ENCODE results near the gene FAM20A.

Gene FAM20A

DNA sequence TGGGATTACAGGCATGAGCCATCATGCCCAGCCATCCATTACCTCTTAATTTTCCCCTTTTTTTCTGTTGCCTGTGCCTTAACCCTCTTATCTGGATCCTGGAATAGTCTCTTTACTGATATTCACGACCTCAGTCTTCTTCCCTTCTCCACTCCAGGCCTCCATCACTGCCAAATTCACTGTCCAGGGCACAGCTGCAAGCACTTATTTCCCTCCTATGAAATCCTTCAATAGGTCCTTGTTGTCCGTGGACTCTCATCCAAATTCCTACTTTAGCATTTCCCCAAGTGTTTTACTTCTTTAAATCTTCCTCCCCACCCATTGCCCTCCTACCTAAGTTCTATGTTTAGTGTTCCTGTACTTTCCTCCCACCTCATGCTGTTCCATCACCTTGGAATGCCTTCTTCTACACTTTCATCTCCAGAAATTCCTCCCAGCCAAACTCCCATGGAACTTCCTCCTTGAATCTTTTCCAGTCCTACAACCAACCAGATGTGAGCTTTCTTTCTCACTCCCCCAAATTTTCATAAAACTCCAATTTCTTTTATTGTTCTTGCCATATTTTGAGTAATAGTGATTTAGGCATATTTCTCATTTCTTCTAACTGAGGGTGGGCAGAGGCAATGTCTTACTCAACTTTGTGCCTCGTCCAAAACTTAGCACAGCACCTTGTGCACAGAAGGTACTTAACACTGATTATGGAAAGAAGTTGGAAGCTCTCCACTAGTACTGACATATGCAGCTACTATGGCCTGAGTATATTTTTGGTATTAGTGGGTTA lies 35.3 kb downstream of the FAM20A start:
- DNase-seq (ENCODE audit: low read depth), result no peak

GRCh38 chr17:68564415-68565111 lies 36.6 kb downstream of the FAM20A start:
- no peak for DNase-seq (ENCODE audit: low read depth)

DNA sequence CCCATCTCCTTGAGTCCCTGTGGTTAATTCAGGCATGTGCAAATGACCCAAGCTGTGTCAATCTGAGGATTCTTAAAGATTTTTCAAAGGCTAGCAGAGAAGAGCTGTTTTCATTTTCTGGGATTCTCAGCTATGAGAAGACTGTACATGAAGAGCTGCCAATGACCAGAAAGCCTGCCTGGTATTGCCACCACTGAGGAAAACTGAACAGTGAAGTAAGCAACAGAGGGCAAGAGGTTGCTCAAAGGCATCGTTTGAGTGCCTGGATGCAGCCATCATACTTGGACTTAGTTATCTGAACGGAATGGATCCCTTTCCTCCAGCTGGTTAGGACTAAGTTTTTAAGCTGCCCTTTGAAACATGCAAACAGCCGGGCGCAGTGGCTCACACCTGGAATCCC lies 38.4 kb downstream of the FAM20A start:
- no peak for DNase-seq (ENCODE audit: low read depth)

DNA sequence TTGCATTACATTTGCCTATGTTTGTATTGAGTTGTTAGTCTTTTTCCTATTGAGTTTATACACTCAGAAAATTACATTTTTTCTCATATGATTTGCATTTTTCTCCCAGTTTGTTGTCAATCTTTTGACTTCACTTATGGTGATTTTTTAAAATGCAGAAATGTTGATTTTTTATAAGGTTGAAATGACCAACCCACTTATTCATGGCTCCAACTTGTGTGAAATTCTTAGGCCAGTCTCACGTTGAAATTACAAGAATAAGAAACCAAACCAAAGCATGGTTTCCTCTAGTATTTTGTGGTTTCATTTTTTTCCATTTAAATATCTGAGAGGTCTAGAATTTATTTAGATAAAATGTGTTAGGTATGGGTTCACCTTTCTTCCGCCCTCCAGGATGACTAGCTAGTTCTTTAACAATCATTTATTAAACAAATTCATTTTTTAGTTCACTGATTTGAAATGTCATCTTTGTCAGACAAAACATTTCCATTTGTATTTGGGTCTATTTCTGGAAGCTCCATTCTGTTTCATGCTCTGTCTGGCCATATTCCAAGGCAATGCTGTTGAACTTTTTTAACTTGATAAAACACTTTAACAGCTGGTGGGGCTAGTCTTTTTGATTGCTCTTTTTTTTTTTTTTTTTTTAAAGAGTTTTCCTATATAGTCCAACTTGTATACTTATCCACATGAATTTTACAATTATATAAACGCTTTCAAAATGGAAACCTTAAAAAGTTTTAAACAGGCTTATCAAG lies 40.0 kb downstream of the FAM20A start:
- DNase-seq (ENCODE audit: low read depth), result no peak

GRCh38 chr17:68559316-68559715 lies 41.9 kb downstream of the FAM20A start:
- DNase-seq (ENCODE audit: low read depth), result no peak

- DNase-seq (ENCODE audit: low read depth), result no peak
These were observed 44.6 kb downstream of the FAM20A start for GRCh38 chr17:68556551-68556950.

GRCh38 chr17:68544111-68544915 lies 56.9 kb downstream of the FAM20A start:
- DNase-seq (ENCODE audit: low read depth), result no peak

- DNase-seq (ENCODE audit: low read depth), result no peak
These were observed 58.3 kb downstream of the FAM20A start for GRCh38 chr17:68542698-68543463.

- no peak for DNase-seq (ENCODE audit: low read depth)
These were observed 59.4 kb downstream of the FAM20A start for GRCh38 chr17:68541816-68542215.

DNA sequence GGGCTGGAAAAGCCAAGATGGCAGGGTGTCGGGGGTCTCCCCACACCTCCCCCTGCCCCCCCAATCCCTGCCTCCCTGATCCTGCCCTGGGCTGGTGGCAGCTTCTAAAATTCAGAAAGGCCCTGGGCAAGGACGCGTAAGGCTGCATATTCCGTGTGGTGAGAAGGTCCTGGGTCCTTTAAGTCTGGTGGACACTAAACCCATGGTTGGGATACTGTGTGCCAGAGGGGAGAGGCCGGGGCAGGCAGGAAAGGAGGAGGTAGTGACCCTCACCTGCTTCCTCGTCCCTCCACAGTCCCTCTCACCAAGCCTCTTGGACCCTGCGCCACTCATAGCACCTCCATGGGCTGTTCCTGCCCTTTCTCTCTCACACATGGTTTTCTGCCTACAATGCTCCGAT lies 60.2 kb downstream of the FAM20A start:
- DNase-seq (ENCODE audit: low read depth), result no peak

- DNase-seq (ENCODE audit: low read depth), result no peak
These were observed 61.4 kb downstream of the FAM20A start for GRCh38 chr17:68539548-68540467.

- DNase-seq (ENCODE audit: low read depth), result no peak
These were observed 65.2 kb downstream of the FAM20A start for GRCh38 chr17:68535922-68536321.

DNA sequence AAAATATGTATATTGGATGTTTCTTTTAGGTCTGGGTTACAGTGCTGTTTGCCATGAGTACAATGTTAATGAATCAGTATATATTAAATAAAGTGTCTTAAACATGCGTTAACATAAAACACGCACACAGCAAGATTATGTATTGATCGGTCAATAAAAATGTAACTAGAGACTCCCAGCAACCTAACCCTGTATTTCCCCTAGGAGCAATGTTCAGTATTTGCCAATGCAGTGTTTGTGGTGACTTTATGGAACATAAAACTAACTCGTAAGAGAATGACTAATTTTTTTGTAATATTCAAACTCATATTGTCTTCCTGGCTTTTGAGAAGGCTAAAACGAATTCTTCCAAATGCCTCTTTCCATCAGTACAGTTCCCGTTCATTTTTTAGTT lies 66.5 kb downstream of the FAM20A start:
- no peak for DNase-seq (ENCODE audit: low read depth)

- DNase-seq (ENCODE audit: low read depth), result no peak
These were observed 67.1 kb downstream of the FAM20A start for GRCh38 chr17:68533887-68534694.

GRCh38 chr17:68532826-68533225 lies 68.3 kb downstream of the FAM20A start:
- no peak for DNase-seq (ENCODE audit: low read depth)

- no peak for DNase-seq (ENCODE audit: low read depth)
These were observed 69.9 kb downstream of the FAM20A start for GRCh38 chr17:68531252-68531651.

DNA sequence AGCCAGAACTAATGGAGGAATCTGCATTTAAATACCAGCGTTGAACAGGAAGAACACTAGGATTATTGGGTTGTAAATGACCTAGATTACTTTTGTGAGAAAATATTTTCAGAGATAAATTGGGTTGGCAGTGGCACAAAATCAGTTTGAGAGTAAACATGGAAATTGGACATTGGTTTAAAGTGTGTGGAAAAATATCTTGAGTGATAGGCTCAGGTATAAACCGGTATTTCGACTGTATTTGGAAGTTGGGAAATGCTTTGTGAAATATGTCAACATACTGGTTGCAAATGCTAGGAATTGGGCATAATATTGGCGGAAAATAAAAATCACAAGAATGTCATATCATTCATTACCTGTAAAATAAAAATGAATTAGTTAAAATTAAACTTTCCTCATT lies 73.9 kb downstream of the FAM20A start:
- DNase-seq (ENCODE audit: low read depth), result no peak

DNA sequence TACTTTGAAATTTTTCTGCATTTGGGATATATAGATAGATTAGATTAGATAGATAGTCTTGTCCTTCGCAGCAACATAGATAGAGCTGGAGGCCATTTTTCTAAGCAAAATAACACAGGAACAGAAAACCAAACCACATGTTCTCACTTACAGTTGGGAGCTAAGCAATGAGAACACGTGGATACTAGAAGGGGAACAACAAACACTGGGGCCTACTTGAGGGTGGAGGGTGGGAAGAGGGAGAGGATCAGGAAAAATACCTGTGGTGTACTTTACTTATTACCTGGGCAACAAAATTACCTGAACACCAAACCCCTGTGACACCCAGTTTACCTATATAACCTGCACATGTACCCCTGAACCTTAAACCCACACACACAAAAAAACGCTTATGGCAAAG lies 74.6 kb downstream of the FAM20A start:
- DNase-seq (ENCODE audit: low read depth), result no peak

DNA sequence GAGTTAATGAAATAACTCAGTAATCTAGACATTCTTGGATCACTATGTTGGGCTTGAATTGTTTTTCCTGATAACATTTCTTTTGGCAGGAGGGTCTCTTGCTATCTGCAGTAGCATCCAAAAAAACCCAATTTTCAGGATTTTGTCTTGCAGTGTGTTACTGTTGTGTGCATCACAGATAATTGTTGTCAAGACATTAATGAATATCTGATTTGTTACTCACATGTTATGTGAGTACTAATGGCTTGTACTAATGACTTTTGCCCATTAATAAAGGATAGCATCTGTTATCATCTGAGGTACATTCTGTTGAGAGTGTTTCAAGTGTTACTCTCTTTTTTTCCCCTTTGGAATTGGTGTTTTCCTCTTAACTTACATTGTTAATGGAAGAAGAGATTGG lies 78.9 kb downstream of the FAM20A start:
- DNase-seq (ENCODE audit: low read depth), result no peak
